ENCODE results near the gene RSPO3.

DNA sequence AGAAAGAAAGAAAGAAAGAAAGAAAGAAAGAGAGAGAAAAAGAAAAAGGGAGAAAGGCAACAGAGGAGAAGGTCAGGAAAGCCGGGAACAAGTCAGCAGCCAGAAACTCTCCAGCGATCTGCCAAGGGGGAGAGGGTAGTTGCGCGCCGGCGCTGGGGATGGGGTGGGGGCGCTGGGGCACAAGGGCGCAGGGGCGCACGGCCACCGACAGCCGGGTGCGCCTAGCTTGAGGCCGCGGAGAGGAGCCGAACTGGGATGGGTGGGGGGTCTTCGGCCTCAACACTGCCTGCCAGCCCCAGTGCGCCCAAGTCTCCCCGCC lies 533 bp upstream of the RSPO3 start:
- TF ChIP-seq, protein P1, sequence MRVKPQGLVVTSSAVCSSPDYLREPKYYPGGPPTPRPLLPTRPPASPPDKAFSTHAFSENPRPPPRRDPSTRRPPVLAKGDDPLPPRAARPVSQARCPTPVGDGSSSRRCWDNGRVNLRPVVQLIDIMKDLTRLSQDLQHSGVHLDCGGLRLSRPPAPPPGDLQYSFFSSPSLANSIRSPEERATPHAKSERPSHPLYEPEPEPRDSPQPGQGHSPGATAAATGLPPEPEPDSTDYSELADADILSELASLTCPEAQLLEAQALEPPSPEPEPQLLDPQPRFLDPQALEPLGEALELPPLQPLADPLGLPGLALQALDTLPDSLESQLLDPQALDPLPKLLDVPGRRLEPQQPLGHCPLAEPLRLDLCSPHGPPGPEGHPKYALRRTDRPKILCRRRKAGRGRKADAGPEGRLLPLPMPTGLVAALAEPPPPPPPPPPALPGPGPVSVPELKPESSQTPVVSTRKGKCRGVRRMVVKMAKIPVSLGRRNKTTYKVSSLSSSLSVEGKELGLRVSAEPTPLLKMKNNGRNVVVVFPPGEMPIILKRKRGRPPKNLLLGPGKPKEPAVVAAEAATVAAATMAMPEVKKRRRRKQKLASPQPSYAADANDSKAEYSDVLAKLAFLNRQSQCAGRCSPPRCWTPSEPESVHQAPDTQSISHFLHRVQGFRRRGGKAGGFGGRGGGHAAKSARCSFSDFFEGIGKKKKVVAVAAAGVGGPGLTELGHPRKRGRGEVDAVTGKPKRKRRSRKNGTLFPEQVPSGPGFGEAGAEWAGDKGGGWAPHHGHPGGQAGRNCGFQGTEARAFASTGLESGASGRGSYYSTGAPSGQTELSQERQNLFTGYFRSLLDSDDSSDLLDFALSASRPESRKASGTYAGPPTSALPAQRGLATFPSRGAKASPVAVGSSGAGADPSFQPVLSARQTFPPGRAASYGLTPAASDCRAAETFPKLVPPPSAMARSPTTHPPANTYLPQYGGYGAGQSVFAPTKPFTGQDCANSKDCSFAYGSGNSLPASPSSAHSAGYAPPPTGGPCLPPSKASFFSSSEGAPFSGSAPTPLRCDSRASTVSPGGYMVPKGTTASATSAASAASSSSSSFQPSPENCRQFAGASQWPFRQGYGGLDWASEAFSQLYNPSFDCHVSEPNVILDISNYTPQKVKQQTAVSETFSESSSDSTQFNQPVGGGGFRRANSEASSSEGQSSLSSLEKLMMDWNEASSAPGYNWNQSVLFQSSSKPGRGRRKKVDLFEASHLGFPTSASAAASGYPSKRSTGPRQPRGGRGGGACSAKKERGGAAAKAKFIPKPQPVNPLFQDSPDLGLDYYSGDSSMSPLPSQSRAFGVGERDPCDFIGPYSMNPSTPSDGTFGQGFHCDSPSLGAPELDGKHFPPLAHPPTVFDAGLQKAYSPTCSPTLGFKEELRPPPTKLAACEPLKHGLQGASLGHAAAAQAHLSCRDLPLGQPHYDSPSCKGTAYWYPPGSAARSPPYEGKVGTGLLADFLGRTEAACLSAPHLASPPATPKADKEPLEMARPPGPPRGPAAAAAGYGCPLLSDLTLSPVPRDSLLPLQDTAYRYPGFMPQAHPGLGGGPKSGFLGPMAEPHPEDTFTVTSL (CRISPR knock-in tag; IDR thresholded peaks at IDR 0.05; ENCODE audit: borderline replicate concordance) = no peak
- TF ChIP-seq THRA (CRISPR knock-in tag; IDR thresholded peaks at IDR 0.05; ENCODE audit: borderline replicate concordance) (no peak), CTCF (CRISPR knock-in tag; IDR thresholded peaks at IDR 0.05) (no peak), TEAD2 (CRISPR knock-in tag; IDR thresholded peaks at IDR 0.05) (no peak), ZNF430 (CRISPR knock-in tag; IDR thresholded peaks at IDR 0.05) (no peak), KAT7 (CRISPR knock-in tag; IDR thresholded peaks at IDR 0.05; ENCODE audit: borderline replicate concordance) (no peak), STAT5B (CRISPR knock-in tag; IDR thresholded peaks at IDR 0.05) (no peak), HNF4A (CRISPR knock-in tag; IDR thresholded peaks at IDR 0.05) (no peak), SIN3A (IDR thresholded peaks at IDR 0.05; ENCODE audit: borderline replicate concordance, low read depth, low read length) (no peak), ZNF552 (CRISPR knock-in tag; IDR thresholded peaks at IDR 0.05; ENCODE audit: borderline replicate concordance) (no peak)

Data from HepG2 (cell line).